NT2/D1 (cell line): ENCODE measurements around the gene RTP2.

Experiments used
- SUZ12 ChIP-seq: IDR thresholded peaks from 2 replicates; pipeline ENCODE4 v1.6.1; 2011; ENCODE audit not compliant: insufficient read length, insufficient read depth; ENCODE audit errors: extremely low read depth
- YY1 ChIP-seq: IDR thresholded peaks from 2 replicates; pipeline ENCODE4 v1.6.1; 2011; ENCODE audit not compliant: insufficient read length, insufficient read depth
- ZNF274 ChIP-seq: IDR thresholded peaks from 2 replicates; pipeline ENCODE4 v1.6.1; 2011; ENCODE audit warnings: mild to moderate bottlenecking, low read depth, low read length

- TF ChIP-seq ZNF274 (no peak), SUZ12 (no peak), YY1 (no peak)
Measured at GRCh38 chr3:187737006-187737367, 34.6 kb upstream of the RTP2 start.
